ENCODE measurements around the gene NAGA.

DNA sequence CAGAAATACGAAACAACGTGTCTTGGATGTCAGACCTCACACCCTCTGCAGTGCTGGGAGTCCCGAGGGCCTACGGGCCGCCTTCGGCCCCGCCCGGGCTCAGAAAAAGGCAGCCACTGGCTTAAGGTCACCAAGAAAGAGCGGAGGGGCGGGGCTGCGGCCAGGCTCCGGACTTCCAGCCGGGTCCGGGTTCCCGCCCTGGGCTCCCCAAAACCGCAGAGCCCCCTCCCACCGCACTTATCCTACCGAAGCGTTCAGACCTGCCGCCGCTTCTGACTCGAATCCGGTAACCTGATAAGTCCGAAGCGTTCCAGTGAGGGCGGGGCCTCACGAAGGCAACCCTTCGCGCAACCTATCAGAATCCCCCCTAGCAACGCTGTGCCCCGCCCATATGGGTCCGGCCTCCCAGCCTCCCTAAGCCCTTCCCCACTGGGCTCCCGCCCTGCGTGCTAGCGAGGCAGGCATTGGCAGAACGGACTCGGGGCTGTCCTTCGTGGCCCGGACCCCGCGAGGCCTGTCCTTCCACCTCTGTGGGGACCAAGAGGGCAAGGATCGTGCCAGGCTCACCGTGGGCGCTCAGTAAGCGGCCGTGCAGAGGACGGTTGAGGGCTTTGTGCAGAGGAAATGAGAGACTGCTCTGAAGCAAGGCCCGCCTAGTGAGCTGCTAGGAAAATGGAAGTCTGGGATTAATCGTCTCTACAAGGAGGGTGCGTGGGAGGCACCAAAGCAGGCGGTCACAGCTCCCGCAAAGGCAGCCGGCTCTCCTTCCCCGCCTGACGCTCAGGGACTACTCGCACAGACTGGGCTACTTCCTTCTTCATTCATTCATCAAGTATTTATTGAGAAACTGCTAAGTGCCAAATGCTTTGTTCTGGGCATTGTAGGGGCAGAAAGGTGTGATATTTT lies at the start of gene NAGA:
- no peak for TF ChIP-seq KDM1A (IDR thresholded peaks at IDR 0.05; ENCODE audit: low read depth)
- TF ChIP-seq POLR2A (IDR thresholded peaks at IDR 0.05; ENCODE audit: low read length), result peak; percentile 72
- TF ChIP-seq EP300 (IDR thresholded peaks at IDR 0.05), result no peak
- no peak for TF ChIP-seq EHMT2 (IDR thresholded peaks at IDR 0.05; ENCODE audit: low read depth)
- TF ChIP-seq, protein P1, sequence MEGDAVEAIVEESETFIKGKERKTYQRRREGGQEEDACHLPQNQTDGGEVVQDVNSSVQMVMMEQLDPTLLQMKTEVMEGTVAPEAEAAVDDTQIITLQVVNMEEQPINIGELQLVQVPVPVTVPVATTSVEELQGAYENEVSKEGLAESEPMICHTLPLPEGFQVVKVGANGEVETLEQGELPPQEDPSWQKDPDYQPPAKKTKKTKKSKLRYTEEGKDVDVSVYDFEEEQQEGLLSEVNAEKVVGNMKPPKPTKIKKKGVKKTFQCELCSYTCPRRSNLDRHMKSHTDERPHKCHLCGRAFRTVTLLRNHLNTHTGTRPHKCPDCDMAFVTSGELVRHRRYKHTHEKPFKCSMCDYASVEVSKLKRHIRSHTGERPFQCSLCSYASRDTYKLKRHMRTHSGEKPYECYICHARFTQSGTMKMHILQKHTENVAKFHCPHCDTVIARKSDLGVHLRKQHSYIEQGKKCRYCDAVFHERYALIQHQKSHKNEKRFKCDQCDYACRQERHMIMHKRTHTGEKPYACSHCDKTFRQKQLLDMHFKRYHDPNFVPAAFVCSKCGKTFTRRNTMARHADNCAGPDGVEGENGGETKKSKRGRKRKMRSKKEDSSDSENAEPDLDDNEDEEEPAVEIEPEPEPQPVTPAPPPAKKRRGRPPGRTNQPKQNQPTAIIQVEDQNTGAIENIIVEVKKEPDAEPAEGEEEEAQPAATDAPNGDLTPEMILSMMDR (IDR thresholded peaks at IDR 0.05), result no peak
- no peak for TF ChIP-seq REST (IDR thresholded peaks at IDR 0.05)
- TF ChIP-seq CEBPB (IDR thresholded peaks at IDR 0.05), result no peak
- no peak for TF ChIP-seq HOXA7 (CRISPR knock-in tag; IDR thresholded peaks at IDR 0.05)
- TF ChIP-seq USF2 (IDR thresholded peaks at IDR 0.05), result no peak
- TF ChIP-seq, protein P2, sequence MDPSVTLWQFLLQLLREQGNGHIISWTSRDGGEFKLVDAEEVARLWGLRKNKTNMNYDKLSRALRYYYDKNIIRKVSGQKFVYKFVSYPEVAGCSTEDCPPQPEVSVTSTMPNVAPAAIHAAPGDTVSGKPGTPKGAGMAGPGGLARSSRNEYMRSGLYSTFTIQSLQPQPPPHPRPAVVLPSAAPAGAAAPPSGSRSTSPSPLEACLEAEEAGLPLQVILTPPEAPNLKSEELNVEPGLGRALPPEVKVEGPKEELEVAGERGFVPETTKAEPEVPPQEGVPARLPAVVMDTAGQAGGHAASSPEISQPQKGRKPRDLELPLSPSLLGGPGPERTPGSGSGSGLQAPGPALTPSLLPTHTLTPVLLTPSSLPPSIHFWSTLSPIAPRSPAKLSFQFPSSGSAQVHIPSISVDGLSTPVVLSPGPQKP (IDR thresholded peaks at IDR 0.05; ENCODE audit: low read depth, low read length), result no peak
- TF ChIP-seq NR3C1 (IDR thresholded peaks at IDR 0.05), result no peak
- TF ChIP-seq RAD21 (conservative IDR thresholded peaks at IDR 0.05 in 1 of 2, IDR thresholded peaks at IDR 0.05 in 1 of 2), result no peak
- TF ChIP-seq JUNB (IDR thresholded peaks at IDR 0.05), result no peak
- TF ChIP-seq RNF2 (IDR thresholded peaks at IDR 0.05; ENCODE audit: borderline replicate concordance, low read depth), result no peak

Data from A549 (cell line).